Effector memory CD4-positive, alpha-beta T cell (primary cell): ENCODE results near the gene FCRLA.

Experiments used
- DNase-seq, 3 donors: peaks; one replicate each; pipeline ENCODE4 v3.0.0-alpha.2; 2020
- H3K27ac ChIP-seq: 2 replicates; pipeline ENCODE4 v1.7.0; 2013; ENCODE audit warnings: mild to moderate bottlenecking, low read length, moderate library complexity; ENCODE audit not compliant: insufficient read depth, poor library complexity, severe bottlenecking
- H3K27me3 ChIP-seq: replicated peaks from 2 replicates; pipeline ENCODE4 v1.7.0; 2013; ENCODE audit warnings: mild to moderate bottlenecking, low read length; ENCODE audit not compliant: insufficient read depth, control insufficient read depth, poor library complexity, severe bottlenecking
- H3K36me3 ChIP-seq: 2 replicates; pipeline ENCODE4 v1.7.0; 2013; ENCODE audit warnings: mild to moderate bottlenecking, low read length, moderate library complexity; ENCODE audit not compliant: control insufficient read depth, insufficient read depth
- H3K4me1 ChIP-seq: 2 replicates; pipeline ENCODE4 v1.7.0; 2013; ENCODE audit warnings: low read length, mild to moderate bottlenecking; ENCODE audit not compliant: control insufficient read depth, insufficient read depth, poor library complexity, severe bottlenecking
- H3K4me3 ChIP-seq: 2 replicates; pipeline ENCODE4 v1.7.0; 2013; ENCODE audit warnings: low read length, low read depth, mild to moderate bottlenecking; ENCODE audit not compliant: insufficient read depth, poor library complexity, severe bottlenecking
- H3K9me3 ChIP-seq: 2 replicates; pipeline ENCODE4 v1.7.0; 2013; ENCODE audit warnings: mild to moderate bottlenecking, low read length, moderate library complexity; ENCODE audit not compliant: control insufficient read depth

FCRLA gene

GRCh38 chr1:161749509-161750407 lies 42.7 kb downstream of the FCRLA start, which contains the start of gene DUSP12:
Gene DUSP12 (plus strand): TSS chr1:161749786. CDS start chr1:161749802, 16 bp downstream.
- DNase-seq, result peak; percentile 66 to 75 (median 75)
- Histone ChIP-seq H3K36me3 (peaks cover 26% of the 10 kb centered on the region), H3K4me3 (peak within 1 kb of the TSS; percentile 82), H3K27ac (peak within 1 kb of the TSS; percentile 66), H3K27me3 (no peaks in the 10 kb centered on the region), H3K4me1 (no peaks in the 10 kb centered on the region), H3K9me3 (no peaks in the 10 kb centered on the region)

- no peak overlapping the region for H3K4me3 ChIP-seq
- no peaks in the 10 kb centered on the region for H3K27me3 ChIP-seq
- H3K9me3 ChIP-seq, result no peaks in the 10 kb centered on the region
- peaks cover under 1% of the 10 kb centered on the region for H3K36me3 ChIP-seq
- peaks cover 6% of the 10 kb centered on the region for H3K4me1 ChIP-seq
- H3K27ac ChIP-seq, result no peak overlapping the region
- DNase-seq, result peak in 1 of 3 donors; percentile 31
Measured at GRCh38 chr1:161763522-161764098, 56.6 kb downstream of the FCRLA start.
